K562 (cell line): Measurements from ENCODE around the gene EDEM1. TPM values are rescaled to one million over a fixed set of nuclear protein-coding genes. Genes with fewer than 3 reads are reported as not detected.

ENCODE experiments used
- ATAC-seq: fragments of 200-7000 bp; cut with Tn5 transposase; 3 replicates; pipeline ENCODE4 v1.9.1; 2020; ENCODE audit warnings: moderate library complexity
- BruUV-seq: library from RNA; stranded (reverse); fragments of 400-500 nt; replicated peaks from 2 replicates; lab custom pipeline; 2021; lab: Mats Ljungman, UMichigan
- CTCF ChIA-PET: fragments of 300-600 bp; formaldehyde crosslinking; extraction: SDS; loops from one replicate; lab custom pipeline; 2021; ENCODE audit warnings: low intra/inter-chr PET ratio; lab: Yijun Ruan, JAX
- POLR2A ChIA-PET: fragments of 300-600, 350-650 bp; sonication (Branson Sonifier 250); formaldehyde crosslinking; extraction: SDS; loops from one replicate; lab custom pipeline; 2021; ENCODE audit warnings: antibody characterized with exemption, inconsistent platforms; lab: Yijun Ruan, JAX
- DNase-seq, 4 experiments: peaks; one replicate each; pipeline versions ENCODE4 v3.0.0 to v3.0.0-alpha.2; 2011 to 2018; ENCODE audit warnings: low spot score in 3 of 4, mixed read lengths in 3 of 4; ENCODE audit errors: extremely low read depth in 1 of 4
- FAIRE-seq: peaks from 2 replicates; lab custom pipeline; 2011; peaks lifted over from hg19 to GRCh38; lab: Jason Lieb, UNC
- H2AFZ ChIP-seq: 2 replicates; pipeline ENCODE4 v1.6.0; 2011; ENCODE audit warnings: low read depth, low read length, control low read depth, inconsistent platforms
- H3K27ac ChIP-seq: fragments of 200-600 bp; 3 replicates; pipeline ENCODE4 v1.8.0; 2011; ENCODE audit warnings: low read depth, mild to moderate bottlenecking, control low read depth, inconsistent platforms, low read length, moderate library complexity, mixed read lengths; ENCODE audit errors: extremely low read depth
- H3K27me3 ChIP-seq, 2 experiments: fragments of 300-600 bp in 1 of 2; 2 replicates in 1 of 2; 3 replicates in 1 of 2; pipeline versions ENCODE4 v1.6.0 to v1.8.0; 2011; ENCODE audit warnings: inconsistent platforms in 2 of 2, low read length in 2 of 2, mild to moderate bottlenecking in 1 of 2, mixed read lengths in 1 of 2, moderate library complexity in 1 of 2; ENCODE audit not compliant: control insufficient read depth in 2 of 2, insufficient read depth in 2 of 2
- H3K36me3 ChIP-seq: fragments of 300-600 bp; 3 replicates; pipeline ENCODE4 v1.8.0; 2011; ENCODE audit warnings: mild to moderate bottlenecking, low read length, inconsistent platforms; ENCODE audit not compliant: control insufficient read depth, insufficient read depth
- H3K4me1 ChIP-seq, 2 experiments: fragments of 200-600 bp in 1 of 2; replicated peaks in 1 of 2; 2 replicates in 1 of 2; 3 replicates in 1 of 2; pipeline versions ENCODE4 v1.5.1 to v1.8.0; 2011; ENCODE audit warnings: inconsistent platforms in 2 of 2, low read length in 2 of 2, mild to moderate bottlenecking in 1 of 2, mixed read lengths in 1 of 2, moderate library complexity in 1 of 2; ENCODE audit not compliant: control insufficient read depth in 2 of 2, insufficient read depth in 2 of 2
- H3K4me2 ChIP-seq: 2 replicates; pipeline ENCODE4 v1.6.1; 2011; ENCODE audit warnings: low read length, control low read depth, inconsistent platforms, mixed read lengths; ENCODE audit not compliant: insufficient read depth
- H3K4me3 ChIP-seq: fragments of 200-600 bp; sonication (generic), shearing (Covaris generic); 2 replicates; pipeline ENCODE4 v1.5.1; 2016; ENCODE audit warnings: control low read depth, inconsistent platforms
- H3K79me2 ChIP-seq: fragments of 200-600 bp; 3 replicates; pipeline ENCODE4 v1.8.0; 2011; ENCODE audit warnings: low read length, inconsistent platforms; ENCODE audit not compliant: control insufficient read depth, insufficient read depth
- H3K9ac ChIP-seq, 2 experiments: 2 replicates each; pipeline versions ENCODE4 v1.6.0 to v1.6.1; 2011; ENCODE audit warnings: low read depth in 2 of 2, low read length in 2 of 2, control low read depth in 1 of 2, inconsistent platforms in 1 of 2, mild to moderate bottlenecking in 1 of 2, mixed read lengths in 1 of 2; ENCODE audit not compliant: insufficient read depth in 1 of 2
- H3K9me1 ChIP-seq: one replicate; pipeline ENCODE4 v1.6.0; 2011; ENCODE audit warnings: inconsistent platforms, mild to moderate bottlenecking, low read length, moderate library complexity; ENCODE audit not compliant: control insufficient read depth, insufficient read depth
- H3K9me3 ChIP-seq: replicated peaks from 2 replicates; pipeline ENCODE4 v1.5.1; 2011; ENCODE audit warnings: low read depth, low read length, inconsistent platforms; ENCODE audit not compliant: control insufficient read depth, insufficient read depth
- H4K20me1 ChIP-seq: replicated peaks from 2 replicates; pipeline ENCODE4 v1.6.1; 2011; ENCODE audit warnings: low read length, inconsistent platforms, mixed read lengths; ENCODE audit not compliant: control insufficient read depth, insufficient read depth
- FOXA1 ChIP-seq: fragments of 450-650 bp; IDR thresholded peaks from 2 replicates; pipeline ENCODE4 v1.6.1; 2016; ENCODE audit warnings: mild to moderate bottlenecking, borderline replicate concordance
- FOXM1 ChIP-seq, 2 experiments: fragments of 450-650 bp in 1 of 2; sonication (generic) in 1 of 2; formaldehyde crosslinking in 1 of 2; IDR thresholded peaks; 2 replicates each; pipeline versions ENCODE4 v1.6.1 to v1.9.0; 2017 to 2022; ENCODE audit warnings: low read depth in 2 of 2, mild to moderate bottlenecking in 2 of 2, missing genetic modification reagents in 1 of 2, moderate library complexity in 1 of 2
- MAZ ChIP-seq, 2 experiments: fragments of 450-650 bp in 1 of 2; sonication (generic) in 1 of 2; formaldehyde crosslinking; IDR thresholded peaks in 1 of 2; conservative IDR thresholded peaks in 1 of 2; 2 replicates each; pipeline versions ENCODE4 v1.4.0 to v1.5.0; 2020; ENCODE audit warnings: mild to moderate bottlenecking in 1 of 2, missing genetic modification reagents in 1 of 2
- PTRF ChIP-seq: fragments of 450-650 bp; IDR thresholded peaks from 2 replicates; pipeline ENCODE4 v1.6.1; 2016; ENCODE audit warnings: mild to moderate bottlenecking, missing genetic modification characterization, missing compliant biosample characterization
- SETDB1 ChIP-seq: IDR thresholded peaks from one replicate; pipeline ENCODE4 v1.6.1; 2012; ENCODE audit warnings: low read length, control low read depth, inconsistent platforms
- SNIP1 ChIP-seq: fragments of 450-650 bp; IDR thresholded peaks from 2 replicates; pipeline ENCODE4 v1.7.1; 2017; ENCODE audit warnings: low read depth, mild to moderate bottlenecking
- ZNF408 ChIP-seq: fragments of 250-450 bp; sonication (Bioruptor Pico); IDR thresholded peaks from 2 replicates; pipeline ENCODE4 v1.4.0; 2020; ENCODE audit warnings: low read depth, mild to moderate bottlenecking, moderate library complexity
- ZNF696 ChIP-seq: fragments of 250-450 bp; sonication (Bioruptor Pico); conservative IDR thresholded peaks from 2 replicates; pipeline ENCODE4 v1.4.0; 2020; ENCODE audit warnings: mild to moderate bottlenecking, moderate library complexity
- in situ Hi-C: fragments of 300-500 bp; cut with MboI; formaldehyde crosslinking; loops from 4 replicates; pipeline ENCODE4 v1.15.0; 2018; ENCODE audit warnings: inconsistent platforms, mixed read lengths
- intact Hi-C: fragments of 100-400 bp; cut with micrococcal nuclease; formaldehyde crosslinking; loops from 2 replicates; pipeline ENCODE4 v1.14.2; 2022
- polyA plus RNA-seq, 8 experiments: library from polyadenylated mRNA; depleted of rRNA in 4 of 8; stranded (reverse) in 5 of 8; unstranded in 3 of 8; fragments of >200 nt; fragmentation: Nextera tagmentation in 2 of 8; fragmentation: Illumina TruSeq in 1 of 8; extraction: Ambion mirVana in 2 of 8; extraction: Trizol in 1 of 8; gene quantifications; 2 replicates each; pipeline versions ENCODE4 v1.2.1 to v1.2.3, GENCODE V29; 2011 to 2014; ENCODE audit warnings: inconsistent platforms in 1 of 8, missing spikeins in 1 of 8
- total RNA-seq, 7 experiments: library from RNA; depleted of rRNA in 6 of 7; stranded (reverse); fragments of >200 nt in 6 of 7; fragmentation: Illumina TruSeq in 2 of 7; extraction: Trizol in 2 of 7; gene quantifications; 2 replicates each; pipeline versions ENCODE4 v1.2.1 to v1.2.3, GENCODE V29; 2011 to 2021; ENCODE audit warnings: low replicate concordance in 1 of 7
- TF ChIP-seq, protein P1 (sequence below): fragments of 450-650 bp; formaldehyde crosslinking; IDR thresholded peaks from 2 replicates; pipeline ENCODE4 v1.4.0; 2022; ENCODE audit warnings: missing genetic modification characterization
- TF ChIP-seq, protein P2 (sequence below), 2 experiments: IDR thresholded peaks; 2 replicates each; pipeline ENCODE4 v1.6.1; 2012; ENCODE audit warnings: improper control_type of control experiment in 2 of 2, low read depth in 2 of 2, low read length in 2 of 2, borderline replicate concordance in 1 of 2
- TF ChIP-seq, protein P3 (sequence below): fragments of 250-450 bp; sonication (Bioruptor Pico); IDR thresholded peaks from 2 replicates; pipeline ENCODE4 v1.8.0; 2022; ENCODE audit warnings: moderate library complexity, mild to moderate bottlenecking, inconsistent platforms
- TF ChIP-seq, protein P4 (sequence below): sonication (generic); IDR thresholded peaks from 2 replicates; pipeline ENCODE4 v1.6.1; 2016
- TF ChIP-seq, protein P5 (sequence below): conservative IDR thresholded peaks from 2 replicates; pipeline ENCODE4 v1.6.1; 2011; ENCODE audit warnings: low read depth, mild to moderate bottlenecking, low read length; ENCODE audit not compliant: control insufficient read depth

EDEM1 gene
- total and polyA plus RNA-seq, 9 of the 15 experiments (the other 6 are each of a cell fraction or from before 2014, with no cell fraction given), result 6.2 to 36.7 (median 14.3) TPM

DNA sequence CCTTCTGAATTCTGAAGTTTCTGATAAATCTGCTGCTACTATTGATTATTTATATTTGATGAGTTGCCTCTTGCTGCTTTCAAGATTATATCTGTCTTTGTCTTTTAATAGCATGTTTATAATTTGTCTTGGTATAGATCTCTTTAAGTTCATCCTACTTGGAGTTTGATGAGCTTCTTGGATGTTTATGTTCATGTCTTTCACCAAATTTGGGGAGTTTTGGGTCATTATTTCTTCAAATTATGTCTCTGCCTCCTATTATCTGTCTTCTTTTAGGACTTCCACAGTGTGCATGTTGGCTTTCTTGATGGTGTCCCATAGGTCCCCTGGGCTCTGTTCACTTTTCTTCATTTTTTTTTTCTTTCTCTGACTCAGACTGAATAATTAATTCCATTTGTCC is 32.3 kb upstream of the EDEM1 start:
- Histone ChIP-seq H3K9me1 (no peaks in the 10 kb centered on the region), H3K79me2 (peaks cover 95% of the 10 kb centered on the region), H4K20me1 (peaks cover 2% of the 10 kb centered on the region; the same call in 1 of the 2 replicates), H3K9ac (no peak overlapping the region), H3K4me1 (peaks cover 21 to 23% of the 10 kb centered on the region in 2 experiments), H3K27ac (no peak overlapping the region)
- ChIA-PET CTCF (interaction anchor here (0.7 kb wide), 1 partner anchor 437 kb away, joined by 3 read pairs; no protein-coding TSS in a partner anchor), POLR2A (interaction anchor here (1.0 kb wide), 1 partner anchor 32 kb away, joined by 5 read pairs; no protein-coding TSS in a partner anchor)
- ATAC-seq, result no peak
- TF ChIP-seq MAZ (CRISPR knock-in tag; conservative IDR thresholded peaks at IDR 0.05 in 1 of 2, IDR thresholded peaks at IDR 0.05 in 1 of 2) (no peak), PTRF (no peak), FOXA1 (no peak), SETDB1 (no peak), FOXM1 (IDR thresholded peaks at IDR 0.05; ENCODE audit: low read depth) (no peak), FOXM1 (CRISPR knock-in tag; IDR thresholded peaks at IDR 0.05; ENCODE audit: low read depth) (no peak), ZNF696 (CRISPR knock-in tag) (no peak), SNIP1 (no peak), ZNF408 (CRISPR knock-in tag) (no peak)
- TF ChIP-seq, protein P1, sequence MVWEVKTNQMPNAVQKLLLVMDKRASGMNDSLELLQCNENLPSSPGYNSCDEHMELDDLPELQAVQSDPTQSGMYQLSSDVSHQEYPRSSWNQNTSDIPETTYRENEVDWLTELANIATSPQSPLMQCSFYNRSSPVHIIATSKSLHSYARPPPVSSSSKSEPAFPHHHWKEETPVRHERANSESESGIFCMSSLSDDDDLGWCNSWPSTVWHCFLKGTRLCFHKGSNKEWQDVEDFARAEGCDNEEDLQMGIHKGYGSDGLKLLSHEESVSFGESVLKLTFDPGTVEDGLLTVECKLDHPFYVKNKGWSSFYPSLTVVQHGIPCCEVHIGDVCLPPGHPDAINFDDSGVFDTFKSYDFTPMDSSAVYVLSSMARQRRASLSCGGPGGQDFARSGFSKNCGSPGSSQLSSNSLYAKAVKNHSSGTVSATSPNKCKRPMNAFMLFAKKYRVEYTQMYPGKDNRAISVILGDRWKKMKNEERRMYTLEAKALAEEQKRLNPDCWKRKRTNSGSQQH, result no peak
- TF ChIP-seq, protein P2, sequence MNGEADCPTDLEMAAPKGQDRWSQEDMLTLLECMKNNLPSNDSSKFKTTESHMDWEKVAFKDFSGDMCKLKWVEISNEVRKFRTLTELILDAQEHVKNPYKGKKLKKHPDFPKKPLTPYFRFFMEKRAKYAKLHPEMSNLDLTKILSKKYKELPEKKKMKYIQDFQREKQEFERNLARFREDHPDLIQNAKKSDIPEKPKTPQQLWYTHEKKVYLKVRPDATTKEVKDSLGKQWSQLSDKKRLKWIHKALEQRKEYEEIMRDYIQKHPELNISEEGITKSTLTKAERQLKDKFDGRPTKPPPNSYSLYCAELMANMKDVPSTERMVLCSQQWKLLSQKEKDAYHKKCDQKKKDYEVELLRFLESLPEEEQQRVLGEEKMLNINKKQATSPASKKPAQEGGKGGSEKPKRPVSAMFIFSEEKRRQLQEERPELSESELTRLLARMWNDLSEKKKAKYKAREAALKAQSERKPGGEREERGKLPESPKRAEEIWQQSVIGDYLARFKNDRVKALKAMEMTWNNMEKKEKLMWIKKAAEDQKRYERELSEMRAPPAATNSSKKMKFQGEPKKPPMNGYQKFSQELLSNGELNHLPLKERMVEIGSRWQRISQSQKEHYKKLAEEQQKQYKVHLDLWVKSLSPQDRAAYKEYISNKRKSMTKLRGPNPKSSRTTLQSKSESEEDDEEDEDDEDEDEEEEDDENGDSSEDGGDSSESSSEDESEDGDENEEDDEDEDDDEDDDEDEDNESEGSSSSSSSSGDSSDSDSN (IDR thresholded peaks at IDR 0.05; ENCODE audit: borderline replicate concordance in 1 of 2, low read depth in 2 of 2, low read length in 2 of 2), result no peak
- TF ChIP-seq, protein P3, sequence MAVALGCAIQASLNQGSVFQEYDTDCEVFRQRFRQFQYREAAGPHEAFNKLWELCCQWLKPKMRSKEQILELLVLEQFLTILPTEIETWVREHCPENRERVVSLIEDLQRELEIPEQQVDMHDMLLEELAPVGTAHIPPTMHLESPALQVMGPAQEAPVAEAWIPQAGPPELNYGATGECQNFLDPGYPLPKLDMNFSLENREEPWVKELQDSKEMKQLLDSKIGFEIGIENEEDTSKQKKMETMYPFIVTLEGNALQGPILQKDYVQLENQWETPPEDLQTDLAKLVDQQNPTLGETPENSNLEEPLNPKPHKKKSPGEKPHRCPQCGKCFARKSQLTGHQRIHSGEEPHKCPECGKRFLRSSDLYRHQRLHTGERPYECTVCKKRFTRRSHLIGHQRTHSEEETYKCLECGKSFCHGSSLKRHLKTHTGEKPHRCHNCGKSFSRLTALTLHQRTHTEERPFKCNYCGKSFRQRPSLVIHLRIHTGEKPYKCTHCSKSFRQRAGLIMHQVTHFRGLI (CRISPR knock-in tag), result no peak
- TF ChIP-seq, protein P4, sequence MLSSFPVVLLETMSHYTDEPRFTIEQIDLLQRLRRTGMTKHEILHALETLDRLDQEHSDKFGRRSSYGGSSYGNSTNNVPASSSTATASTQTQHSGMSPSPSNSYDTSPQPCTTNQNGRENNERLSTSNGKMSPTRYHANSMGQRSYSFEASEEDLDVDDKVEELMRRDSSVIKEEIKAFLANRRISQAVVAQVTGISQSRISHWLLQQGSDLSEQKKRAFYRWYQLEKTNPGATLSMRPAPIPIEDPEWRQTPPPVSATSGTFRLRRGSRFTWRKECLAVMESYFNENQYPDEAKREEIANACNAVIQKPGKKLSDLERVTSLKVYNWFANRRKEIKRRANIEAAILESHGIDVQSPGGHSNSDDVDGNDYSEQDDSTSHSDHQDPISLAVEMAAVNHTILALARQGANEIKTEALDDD, result no peak
- TF ChIP-seq, protein P5, sequence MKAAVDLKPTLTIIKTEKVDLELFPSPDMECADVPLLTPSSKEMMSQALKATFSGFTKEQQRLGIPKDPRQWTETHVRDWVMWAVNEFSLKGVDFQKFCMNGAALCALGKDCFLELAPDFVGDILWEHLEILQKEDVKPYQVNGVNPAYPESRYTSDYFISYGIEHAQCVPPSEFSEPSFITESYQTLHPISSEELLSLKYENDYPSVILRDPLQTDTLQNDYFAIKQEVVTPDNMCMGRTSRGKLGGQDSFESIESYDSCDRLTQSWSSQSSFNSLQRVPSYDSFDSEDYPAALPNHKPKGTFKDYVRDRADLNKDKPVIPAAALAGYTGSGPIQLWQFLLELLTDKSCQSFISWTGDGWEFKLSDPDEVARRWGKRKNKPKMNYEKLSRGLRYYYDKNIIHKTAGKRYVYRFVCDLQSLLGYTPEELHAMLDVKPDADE, result no peak
- TF ChIP-seq, all 486 proteins: peak for 0
- BruUV-seq, result no TSS peak
- intact Hi-C loops, result no loop called here
- FAIRE-seq (no peak), DNase-seq (no peak)
- H3K9me3 ChIP-seq, result 0 out of 2 replicates have a peak, but pooled peaks cover 2% of the 10 kb centered on the region
- peaks cover 4% of the 10 kb centered on the region; the same call in 1 of the 3 replicates for H3K36me3 ChIP-seq
- H2AFZ ChIP-seq, result no peak overlapping the region
- in situ Hi-C loops, result no loop called here
- H3K4me2 ChIP-seq, result no peak overlapping the region
- H3K27me3 ChIP-seq, result no peaks in the 10 kb centered on the region
- no peak overlapping the region for H3K4me3 ChIP-seq
